HG02763 (cell line): ENCODE results near the gene CST4.
"Not testable (repeated sequence)": the region's sequence is repeated elsewhere in the genome, so short reads cannot be mapped to it uniquely, and the experiment has no call there.

Experiments used
- ATAC-seq: cut with Tn5 transposase; IDR thresholded peaks from one replicate; pipeline ENCODE4 v1.9.1; 2021; ENCODE audit warnings: mild to moderate bottlenecking, moderate library complexity; ENCODE audit not compliant: unreplicated experiment

CST4 gene

GRCh38 chr20:23644164-23644563 lies 44.7 kb downstream of the CST4 start:
- no peak for ATAC-seq

- ATAC-seq: no peak
These were observed 45.2 kb downstream of the CST4 start for GRCh38 chr20:23643659-23644058.

- no peak for ATAC-seq
These were observed 46.7 kb downstream of the CST4 start for GRCh38 chr20:23641936-23642751.

GRCh38 chr20:23640671-23641667 lies 47.9 kb downstream of the CST4 start:
- no peak for ATAC-seq

GRCh38 chr20:23640018-23640601 lies 48.7 kb downstream of the CST4 start:
- ATAC-seq: no peak

- no peak for ATAC-seq
These were observed 49.3 kb downstream of the CST4 start for GRCh38 chr20:23639490-23639958.

- no peak for ATAC-seq
These were observed 50.5 kb downstream of the CST4 start for GRCh38 chr20:23638309-23638708.

- peak; percentile 48 for ATAC-seq
These were observed 51.3 kb downstream of the CST4 start, which contains the start of gene CST3 for GRCh38 chr20:23637282-23638221. TSS of gene CST3 (minus strand) at chr20:23637955. CDS start at chr20:23637862, 93 bp downstream.

- ATAC-seq: no peak
These were observed 51.9 kb downstream of the CST4 start for GRCh38 chr20:23636908-23637281.

GRCh38 chr20:23636182-23636907 lies 52.5 kb downstream of the CST4 start:
- ATAC-seq: no peak

- not testable (repeated sequence) for ATAC-seq
These were observed 53.1 kb downstream of the CST4 start for GRCh38 chr20:23635768-23636090.
